Nephron (organoid): Measurements from ENCODE around the gene ITGA4.

ENCODE experiments used
- H3K27ac Mint-ChIP-seq, 3 experiments: 2 replicates each; pipeline ENCODE4 v1.8.0; 2020; ENCODE audit warnings: mixed read lengths in 3 of 3, mild to moderate bottlenecking in 2 of 3, moderate library complexity in 1 of 3
- H3K27me3 Mint-ChIP-seq: 2 replicates; pipeline ENCODE4 v1.8.0; 2021; ENCODE audit warnings: low read depth, mild to moderate bottlenecking, moderate library complexity, mixed read lengths
- H3K36me3 Mint-ChIP-seq: 2 replicates; pipeline ENCODE4 v1.8.0; 2020; ENCODE audit warnings: low read depth, mixed read lengths
- H3K4me1 Mint-ChIP-seq: 2 replicates; pipeline ENCODE4 v1.8.0; 2020; ENCODE audit warnings: mixed read lengths
- H3K4me3 Mint-ChIP-seq, 3 experiments: 2 replicates each; pipeline ENCODE4 v1.8.0; 2020; ENCODE audit warnings: mild to moderate bottlenecking in 3 of 3, mixed read lengths in 3 of 3, moderate library complexity in 2 of 3
- H3K9me3 Mint-ChIP-seq: 2 replicates; pipeline ENCODE4 v1.8.0; 2020; ENCODE audit warnings: mixed read lengths
- TF ChIP-seq, protein P1 (sequence below), 3 experiments: fragments of 200-600 bp; sonication (generic); IDR thresholded peaks; one replicate each; pipeline ENCODE4 v1.5.0; 2021; ENCODE audit warnings: antibody characterized with exemption in 3 of 3; ENCODE audit not compliant: unreplicated experiment in 3 of 3

The ITGA4 gene

GRCh38 chr2:181421131-181421458, 36.1 kb upstream of the ITGA4 start:
- no peak overlapping the region for H3K4me3 Mint-ChIP-seq
- H3K27ac Mint-ChIP-seq: no peak overlapping the region
- no peaks in the 10 kb centered on the region for H3K9me3 Mint-ChIP-seq
- H3K36me3 Mint-ChIP-seq: no peaks in the 10 kb centered on the region
- TF ChIP-seq, protein P1, sequence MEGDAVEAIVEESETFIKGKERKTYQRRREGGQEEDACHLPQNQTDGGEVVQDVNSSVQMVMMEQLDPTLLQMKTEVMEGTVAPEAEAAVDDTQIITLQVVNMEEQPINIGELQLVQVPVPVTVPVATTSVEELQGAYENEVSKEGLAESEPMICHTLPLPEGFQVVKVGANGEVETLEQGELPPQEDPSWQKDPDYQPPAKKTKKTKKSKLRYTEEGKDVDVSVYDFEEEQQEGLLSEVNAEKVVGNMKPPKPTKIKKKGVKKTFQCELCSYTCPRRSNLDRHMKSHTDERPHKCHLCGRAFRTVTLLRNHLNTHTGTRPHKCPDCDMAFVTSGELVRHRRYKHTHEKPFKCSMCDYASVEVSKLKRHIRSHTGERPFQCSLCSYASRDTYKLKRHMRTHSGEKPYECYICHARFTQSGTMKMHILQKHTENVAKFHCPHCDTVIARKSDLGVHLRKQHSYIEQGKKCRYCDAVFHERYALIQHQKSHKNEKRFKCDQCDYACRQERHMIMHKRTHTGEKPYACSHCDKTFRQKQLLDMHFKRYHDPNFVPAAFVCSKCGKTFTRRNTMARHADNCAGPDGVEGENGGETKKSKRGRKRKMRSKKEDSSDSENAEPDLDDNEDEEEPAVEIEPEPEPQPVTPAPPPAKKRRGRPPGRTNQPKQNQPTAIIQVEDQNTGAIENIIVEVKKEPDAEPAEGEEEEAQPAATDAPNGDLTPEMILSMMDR (IDR thresholded peaks at IDR 0.05; ENCODE audit: unreplicated experiment in 3 of 3): no peak
- no peaks in the 10 kb centered on the region for H3K4me1 Mint-ChIP-seq
- peaks cover 4% of the 10 kb centered on the region for H3K27me3 Mint-ChIP-seq

DNA sequence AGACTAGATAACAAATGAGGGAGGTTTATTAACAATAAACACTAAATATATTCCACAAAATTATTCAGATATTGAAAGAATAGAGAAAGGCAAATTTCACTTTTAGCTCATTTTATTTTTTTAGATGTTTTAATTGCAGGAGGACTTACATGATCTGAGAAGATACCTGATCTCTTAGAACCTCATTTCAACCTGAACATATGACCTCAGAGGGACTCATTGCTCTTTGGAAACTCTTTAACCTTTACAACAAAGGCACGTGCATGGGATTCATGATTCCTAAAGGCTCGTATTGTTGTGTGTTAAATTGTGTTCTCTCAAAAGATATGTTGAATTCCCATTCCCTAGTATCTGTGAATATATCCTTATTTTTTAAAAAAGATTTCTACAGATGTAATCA, 35.7 kb upstream of the ITGA4 start:
- Mint-ChIP-seq H3K27ac (no peak overlapping the region), H3K9me3 (no peaks in the 10 kb centered on the region), H3K4me1 (no peaks in the 10 kb centered on the region), H3K4me3 (no peak overlapping the region), H3K27me3 (peaks cover 4% of the 10 kb centered on the region), H3K36me3 (no peaks in the 10 kb centered on the region)
- TF ChIP-seq, protein P1 (IDR thresholded peaks at IDR 0.05; ENCODE audit: unreplicated experiment in 3 of 3): no peak

DNA sequence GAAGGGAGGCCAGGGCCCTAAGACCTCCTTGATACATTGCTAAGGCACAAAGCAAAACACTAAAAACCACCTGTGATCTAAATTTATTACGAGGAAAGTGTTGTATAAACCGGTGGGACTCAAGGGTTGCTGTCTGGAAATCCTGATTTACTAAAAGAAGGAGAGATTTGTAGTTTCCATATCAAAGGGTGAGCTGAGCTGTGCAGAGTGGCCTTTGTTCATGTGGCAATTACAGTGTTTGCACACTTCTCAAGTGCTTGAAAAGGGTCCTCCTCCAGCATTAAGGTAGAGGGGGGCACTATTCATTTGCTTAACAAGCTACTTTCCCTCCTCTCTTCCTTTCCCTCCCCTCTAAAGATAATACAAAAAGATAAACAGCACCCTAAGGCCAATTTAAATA, 30.5 kb upstream of the ITGA4 start:
- H3K27me3 Mint-ChIP-seq: peaks cover 4% of the 10 kb centered on the region
- H3K4me3 Mint-ChIP-seq: no peak overlapping the region
- no peaks in the 10 kb centered on the region for H3K36me3 Mint-ChIP-seq
- TF ChIP-seq, protein P1 (IDR thresholded peaks at IDR 0.05; ENCODE audit: unreplicated experiment in 3 of 3): no peak
- H3K27ac Mint-ChIP-seq: no peak overlapping the region
- no peaks in the 10 kb centered on the region for H3K4me1 Mint-ChIP-seq
- H3K9me3 Mint-ChIP-seq: no peaks in the 10 kb centered on the region

GRCh38 chr2:181430406-181431118, 26.6 kb upstream of the ITGA4 start:
- no peak overlapping the region for H3K27ac Mint-ChIP-seq
- TF ChIP-seq, protein P1 (IDR thresholded peaks at IDR 0.05; ENCODE audit: unreplicated experiment in 3 of 3): peak in 1 of 3 experiments; percentile 12
- H3K4me1 Mint-ChIP-seq: no peaks in the 10 kb centered on the region
- H3K9me3 Mint-ChIP-seq: peaks cover 13% of the 10 kb centered on the region
- no peaks in the 10 kb centered on the region for H3K36me3 Mint-ChIP-seq
- no peak overlapping the region for H3K4me3 Mint-ChIP-seq
- H3K27me3 Mint-ChIP-seq: peaks cover 4% of the 10 kb centered on the region

- TF ChIP-seq, protein P1 (IDR thresholded peaks at IDR 0.05; ENCODE audit: unreplicated experiment in 3 of 3): no peak
- no peak overlapping the region for H3K27ac Mint-ChIP-seq
- no peak overlapping the region for H3K4me3 Mint-ChIP-seq
- H3K4me1 Mint-ChIP-seq: no peaks in the 10 kb centered on the region
- peaks cover 4% of the 10 kb centered on the region for H3K27me3 Mint-ChIP-seq
- H3K36me3 Mint-ChIP-seq: no peaks in the 10 kb centered on the region
- peaks cover 13% of the 10 kb centered on the region for H3K9me3 Mint-ChIP-seq
These were observed 25.5 kb upstream of the ITGA4 start for GRCh38 chr2:181431674-181432073.

GRCh38 chr2:181438261-181438660, 18.9 kb upstream of the ITGA4 start:
- peaks cover 11% of the 10 kb centered on the region for H3K9me3 Mint-ChIP-seq
- H3K4me3 Mint-ChIP-seq: no peak overlapping the region
- H3K36me3 Mint-ChIP-seq: no peaks in the 10 kb centered on the region
- TF ChIP-seq, protein P1 (IDR thresholded peaks at IDR 0.05; ENCODE audit: unreplicated experiment in 3 of 3): no peak
- H3K4me1 Mint-ChIP-seq: peaks cover 11% of the 10 kb centered on the region
- H3K27me3 Mint-ChIP-seq: peaks cover 8% of the 10 kb centered on the region
- H3K27ac Mint-ChIP-seq: no peak overlapping the region
